Transverse colon (tissue), 4 donors: ENCODE data around the gene CD300H. TPM values are rescaled to one million over a fixed set of nuclear protein-coding genes. Genes with fewer than 3 reads are reported as not detected.

Experiments used
- DNase-seq: peaks from one replicate; pipeline ENCODE4 v3.0.0-alpha.2; 2019
- H3K27ac ChIP-seq, 4 donors: fragments of 200-600 bp; sonication (generic); 2 replicates each; pipeline ENCODE4 v1.5.1; 2016 to 2018; ENCODE audit warnings: inconsistent platforms in 4 of 4
- H3K27me3 ChIP-seq: fragments of 200-600 bp; sonication (generic); 2 replicates; pipeline ENCODE4 v1.5.1; 2017; ENCODE audit warnings: inconsistent platforms
- H3K36me3 ChIP-seq, 4 donors: fragments of 200-600 bp; sonication (generic); 2 replicates each; pipeline ENCODE4 v1.5.1; 2017 to 2019; ENCODE audit warnings: inconsistent platforms in 4 of 4
- H3K4me1 ChIP-seq, 4 donors: fragments of 200-600 bp; sonication (generic); 2 replicates each; pipeline ENCODE4 v1.5.1; 2017 to 2020; ENCODE audit warnings: inconsistent platforms in 4 of 4
- H3K4me3 ChIP-seq, 4 donors: fragments of 200-600 bp; sonication (generic); 1 replicate in 1 of 4; 2 replicates in 3 of 4; pipeline versions ENCODE4 v1.5.1 to v1.6.1; 2017 to 2019; ENCODE audit warnings: inconsistent platforms in 4 of 4
- H3K9me3 ChIP-seq, 2 donors: fragments of 200-600 bp; sonication (generic); 2 replicates each; pipeline ENCODE4 v1.5.1; 2017 to 2019; ENCODE audit warnings: inconsistent platforms in 2 of 2
- CTCF ChIP-seq, 5 experiments: fragments of 200-600 bp in 3 of 5; fragments of 450-650 bp in 2 of 5; sonication (generic) in 3 of 5; IDR thresholded peaks; 1 replicate in 2 of 5; 2 replicates in 3 of 5; pipeline ENCODE4 v1.5.1; 2016 to 2017; ENCODE audit warnings: antibody characterized with exemption in 5 of 5, inconsistent platforms in 3 of 5, mild to moderate bottlenecking in 2 of 5, moderate library complexity in 1 of 5
- EP300 ChIP-seq: sonication (generic); formaldehyde crosslinking; IDR thresholded peaks from one replicate; pipeline ENCODE4 v1.6.1; 2017; ENCODE audit warnings: antibody characterized with exemption, low read depth
- POLR2A ChIP-seq: fragments of 450-650 bp; IDR thresholded peaks from one replicate; pipeline ENCODE4 v1.6.1; 2016; ENCODE audit warnings: antibody characterized with exemption, mild to moderate bottlenecking, moderate library complexity
- POLR2AphosphoS5 ChIP-seq, 3 donors: sonication (generic); formaldehyde crosslinking; IDR thresholded peaks; one replicate each; pipeline ENCODE4 v1.6.1; 2016; ENCODE audit warnings: antibody characterized with exemption in 3 of 3
- WGBS, 2 donors: methylation state at CpG; one replicate each; pipeline ENCODE4 v1.1.5; 2018; ENCODE audit warnings: low coverage in 1 of 2; 5-methylcytosine and 5-hydroxymethylcytosine counted together
- in situ Hi-C, 4 donors: fragments of 200-750 bp; cut with MboI; loops; one replicate each; pipeline versions ENCODE4 v1.15.0 to v1.15.1; 2017; ENCODE audit warnings: low sequenced_read_pairs in 3 of 4, low pct_ligation_motif_present in 1 of 4, low pct_unique_long_range_greater_than_20kb in 1 of 4
- intact Hi-C: fragments of 100-400 bp; cut with DNase I; formaldehyde crosslinking; loops from one replicate; pipeline ENCODE4 v1.15.1; 2023; ENCODE audit warnings: low total_unique reads
- total RNA-seq, 4 donors: library from RNA; depleted of rRNA; stranded (reverse); fragments of >200 nt; gene quantifications; one replicate each; pipeline ENCODE4 v1.1.0, GENCODE V29; 2016

CD300H gene
- total RNA-seq, 4 donors from 2014 or later = not detected

- Histone ChIP-seq H3K27me3 (peaks cover under 1% of the 10 kb centered on the region), H3K36me3 (no peaks in the 10 kb centered on the region), H3K27ac (peak overlapping the region; percentile 27 to 76 (median 44)), H3K9me3 (no peaks in the 10 kb centered on the region), H3K4me3 (no peak overlapping the region), H3K4me1 (peaks cover 0 to 5% (median 0%) of the 10 kb centered on the region in 4 donors)
- no peak for DNase-seq
- 52 to 53% methylated on average over 5 to 10 of the region's 10 CpGs for WGBS, 2 donors
- no peak for TF ChIP-seq EP300
- no peak for TF ChIP-seq CTCF (IDR thresholded peaks at IDR 0.05)
- no peak for TF ChIP-seq POLR2A
- no peak for TF ChIP-seq POLR2AphosphoS5 (IDR thresholded peaks at IDR 0.05)
- in situ Hi-C loops (no loop called here), intact Hi-C loops (no loop called here)
Measured at GRCh38 chr17:74604761-74605160, 37.5 kb upstream of the CD300H start.

GRCh38 chr17:74604200-74604599 lies 36.9 kb upstream of the CD300H start:
- H3K9me3 ChIP-seq = no peaks in the 10 kb centered on the region
- H3K36me3 ChIP-seq = no peaks in the 10 kb centered on the region
- intact Hi-C loops (no loop called here), in situ Hi-C loops (no loop called here)
- no peak overlapping the region for H3K4me3 ChIP-seq
- TF ChIP-seq EP300 (no peak), POLR2A (no peak), POLR2AphosphoS5 (IDR thresholded peaks at IDR 0.05) (no peak), CTCF (IDR thresholded peaks at IDR 0.05) (no peak)
- WGBS, 2 donors = 75% methylated on average over 2 to 6 of the region's 6 CpGs
- no peaks in the 10 kb centered on the region for H3K27me3 ChIP-seq
- H3K27ac ChIP-seq = peak overlapping the region in 1 of 4 donors; percentile 76
- H3K4me1 ChIP-seq = peaks cover 0 to 5% (median 0%) of the 10 kb centered on the region in 4 donors
- DNase-seq = no peak

GRCh38 chr17:74603746-74604145 lies 36.4 kb upstream of the CD300H start:
- TF ChIP-seq POLR2A (no peak), POLR2AphosphoS5 (IDR thresholded peaks at IDR 0.05) (no peak), CTCF (IDR thresholded peaks at IDR 0.05) (no peak), EP300 (no peak)
- Histone ChIP-seq H3K4me1 (peaks cover 0 to 5% (median 0%) of the 10 kb centered on the region in 4 donors), H3K9me3 (no peaks in the 10 kb centered on the region), H3K27me3 (peaks cover 2% of the 10 kb centered on the region), H3K4me3 (no peak overlapping the region), H3K36me3 (no peaks in the 10 kb centered on the region), H3K27ac (no peak overlapping the region)
- in situ Hi-C loops = no loop called here
- WGBS, 2 donors = 71 to 84% methylated on average over 3 to 5 of the region's 5 CpGs
- intact Hi-C loops = no loop called here
- no peak for DNase-seq

- WGBS, 2 donors = 57 to 77% methylated on average over 3 to 6 of the region's 6 CpGs
- no peaks in the 10 kb centered on the region for H3K9me3 ChIP-seq
- no peak overlapping the region for H3K27ac ChIP-seq
- H3K27me3 ChIP-seq = peaks cover 5% of the 10 kb centered on the region
- no peaks in the 10 kb centered on the region for H3K36me3 ChIP-seq
- DNase-seq = no peak
- TF ChIP-seq CTCF (IDR thresholded peaks at IDR 0.05) = no peak
- TF ChIP-seq POLR2AphosphoS5 (IDR thresholded peaks at IDR 0.05) = no peak
- no peak for TF ChIP-seq POLR2A
- TF ChIP-seq EP300 = no peak
- in situ Hi-C loops = no loop called here
- peaks cover 0 to 5% (median 0%) of the 10 kb centered on the region in 4 donors for H3K4me1 ChIP-seq
- H3K4me3 ChIP-seq = no peak overlapping the region
- intact Hi-C loops = no loop called here
Measured at GRCh38 chr17:74603037-74603635, 35.8 kb upstream of the CD300H start.
